ENCODE data around the gene MDFI.

MDFI gene

DNA sequence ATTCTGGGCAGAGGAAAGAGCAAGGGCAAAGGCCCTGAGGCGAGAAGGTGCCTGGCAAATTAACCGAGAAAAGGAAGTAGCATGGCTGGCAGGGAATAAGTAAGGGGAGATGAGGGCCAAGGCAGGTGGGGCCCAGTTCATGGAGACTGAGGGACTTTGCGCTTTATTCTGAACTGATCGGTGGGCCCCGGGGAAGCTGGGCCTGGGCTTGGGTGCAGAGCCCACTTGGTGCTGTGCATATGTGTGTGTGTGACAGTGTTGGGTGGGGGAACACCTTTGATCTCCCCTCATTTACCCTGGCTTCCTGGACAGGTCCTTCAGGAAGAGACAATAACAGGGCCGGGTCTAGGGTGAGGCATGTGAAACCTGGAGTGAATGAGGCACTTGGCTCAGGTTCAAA, 2.9 kb upstream of the MDFI start:
- no peak for DNase-seq

DNA sequence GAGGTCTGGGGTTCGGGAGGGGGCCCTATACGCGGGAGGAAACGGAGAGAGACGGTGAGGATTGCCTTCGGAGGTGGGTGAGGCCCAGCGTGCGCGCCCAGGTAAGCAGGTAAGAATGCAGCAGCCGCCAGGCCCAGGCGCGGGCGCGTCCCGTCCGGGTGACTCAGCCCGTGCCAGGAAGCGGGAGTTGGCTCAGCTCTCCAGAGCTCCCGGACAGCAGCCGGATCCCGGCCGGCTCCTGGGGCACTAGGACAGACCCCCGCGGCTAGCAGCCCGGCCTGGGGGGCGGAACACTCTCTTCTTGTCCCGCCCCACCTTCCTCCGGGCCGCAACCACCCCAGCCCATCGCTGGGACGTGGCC, 1.5 kb upstream of the MDFI start:
- no peak for DNase-seq

DNA sequence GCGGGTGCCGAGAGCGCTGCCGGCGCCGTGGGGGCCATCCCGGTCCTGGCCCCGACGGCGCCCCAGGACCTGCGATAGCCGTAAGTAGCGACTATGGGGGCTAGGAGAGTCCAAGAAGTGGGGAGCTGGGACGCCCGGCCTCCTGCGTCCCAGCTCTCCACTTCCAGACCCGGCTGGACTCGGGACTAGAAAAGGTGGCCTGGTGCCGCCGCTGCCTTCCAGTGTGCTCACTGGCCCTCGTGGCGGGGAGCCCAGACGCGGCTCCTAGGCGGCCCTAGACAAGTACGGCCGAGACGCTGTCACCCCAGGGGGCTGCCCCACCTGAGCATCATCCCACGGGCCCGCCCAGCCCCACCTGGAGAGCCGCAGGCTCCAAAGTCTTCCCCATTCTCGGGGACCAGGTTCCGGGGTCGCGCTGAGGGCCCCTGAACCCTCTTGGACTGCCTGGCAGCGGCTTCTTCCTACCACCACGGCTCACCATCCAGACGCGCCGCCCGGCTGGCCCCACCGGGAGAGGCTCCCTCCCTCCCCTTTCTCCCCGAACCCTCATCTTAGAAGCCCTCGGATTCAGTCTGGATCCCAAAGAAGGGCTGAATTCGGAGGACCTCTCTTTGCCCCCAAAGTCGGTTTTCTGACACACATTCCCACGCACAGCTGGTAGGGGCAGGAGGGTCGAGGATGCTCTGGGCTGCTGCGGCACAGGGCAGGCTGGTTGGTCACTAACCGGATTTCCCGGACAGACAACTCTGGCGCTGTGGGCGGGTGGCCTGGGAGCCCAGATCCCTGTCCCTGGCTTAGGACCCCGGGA, 870 bp upstream of the MDFI start:
- no peak for DNase-seq

DNA sequence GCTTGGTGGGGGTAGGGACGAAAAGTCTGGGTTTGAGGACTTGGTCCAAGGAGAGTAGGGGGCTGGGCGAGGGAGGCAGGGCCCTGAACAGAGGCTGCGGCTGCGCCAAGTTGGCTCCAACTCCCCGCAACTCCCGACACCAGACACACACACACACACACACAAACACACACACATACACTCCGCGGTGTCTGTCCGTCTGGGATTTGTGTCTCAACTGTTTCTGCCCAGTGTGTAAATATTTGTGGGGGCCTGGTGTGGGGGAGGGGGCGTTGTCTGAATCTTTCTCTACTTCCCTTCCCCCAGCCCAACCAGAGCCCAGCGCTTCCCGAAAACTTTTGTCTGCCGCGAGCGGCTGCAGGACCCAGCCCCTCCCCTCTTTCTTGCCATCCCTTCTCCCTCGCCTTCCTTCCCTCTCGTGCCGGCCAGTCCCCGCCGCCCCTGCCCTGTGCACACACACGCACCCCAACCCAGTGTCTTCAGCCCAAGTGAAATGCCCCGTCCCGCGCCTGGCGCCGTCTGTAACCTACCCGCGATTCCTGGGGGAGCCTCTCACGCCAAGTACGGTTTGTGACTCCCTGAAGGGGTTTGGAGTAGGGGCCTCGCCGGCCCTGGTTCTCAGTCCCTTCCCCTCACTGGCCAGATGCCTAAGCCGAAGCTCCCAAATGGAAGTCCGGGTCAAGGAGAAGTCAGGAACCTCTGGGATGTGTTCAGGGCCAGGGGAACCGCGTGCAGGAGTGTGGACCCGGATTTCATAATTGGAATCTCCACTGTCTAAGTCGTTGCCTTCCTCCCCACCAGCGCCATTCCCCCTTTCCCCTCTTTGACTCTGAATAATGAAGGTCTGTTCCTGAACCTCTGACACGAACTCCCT, 904 bp downstream of the MDFI start:
- no peak for DNase-seq

DNA sequence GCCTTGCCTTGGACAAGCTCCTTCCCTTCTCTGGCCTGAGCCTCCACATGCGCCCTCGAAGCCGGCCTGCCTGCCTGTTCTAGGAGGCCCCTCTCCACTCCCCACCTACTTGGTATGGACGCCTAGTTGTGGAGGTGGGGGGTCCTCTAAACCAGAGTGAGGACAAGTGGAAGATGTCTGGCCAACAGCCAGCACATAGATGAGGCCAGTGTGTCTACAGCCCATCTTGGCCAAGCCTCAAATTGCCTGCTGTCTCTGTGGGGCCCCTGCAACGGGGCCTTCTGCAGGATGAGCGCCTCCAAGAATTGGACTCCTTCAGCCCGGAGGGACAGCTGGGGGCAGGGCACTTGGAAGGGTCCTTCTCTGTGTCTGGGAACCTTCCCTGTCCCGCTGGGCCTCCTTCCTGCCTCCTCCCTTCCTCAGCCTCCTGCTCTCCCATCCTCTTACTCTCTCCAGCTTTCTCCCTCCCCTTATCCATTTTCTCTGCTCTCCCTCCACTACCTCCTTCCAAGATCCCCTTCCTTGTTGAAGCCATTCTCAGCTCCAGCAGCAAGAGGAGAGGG, 1.6 kb downstream of the MDFI start:
- no peak for DNase-seq

DNA sequence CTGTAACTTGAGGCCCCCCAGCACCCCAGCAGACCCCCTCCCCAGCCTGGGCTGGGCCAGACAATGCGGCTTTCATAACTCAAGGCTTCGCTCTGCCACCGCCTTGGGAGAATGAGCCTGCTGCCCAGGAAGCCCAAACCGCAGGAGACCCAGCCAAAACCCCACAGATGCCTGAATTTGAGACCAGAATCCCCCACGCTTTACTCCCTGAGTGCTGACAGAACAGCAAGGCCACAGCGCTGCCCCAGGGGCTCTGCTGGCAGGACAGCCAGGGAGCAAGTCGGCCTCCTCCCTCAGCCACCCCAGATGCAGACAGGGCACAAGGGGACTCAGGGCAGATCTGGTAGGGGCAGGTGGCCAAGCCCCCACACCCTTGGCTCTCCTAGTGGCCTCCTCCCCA, 2.2 kb downstream of the MDFI start:
- DNase-seq, result no peak

DNA sequence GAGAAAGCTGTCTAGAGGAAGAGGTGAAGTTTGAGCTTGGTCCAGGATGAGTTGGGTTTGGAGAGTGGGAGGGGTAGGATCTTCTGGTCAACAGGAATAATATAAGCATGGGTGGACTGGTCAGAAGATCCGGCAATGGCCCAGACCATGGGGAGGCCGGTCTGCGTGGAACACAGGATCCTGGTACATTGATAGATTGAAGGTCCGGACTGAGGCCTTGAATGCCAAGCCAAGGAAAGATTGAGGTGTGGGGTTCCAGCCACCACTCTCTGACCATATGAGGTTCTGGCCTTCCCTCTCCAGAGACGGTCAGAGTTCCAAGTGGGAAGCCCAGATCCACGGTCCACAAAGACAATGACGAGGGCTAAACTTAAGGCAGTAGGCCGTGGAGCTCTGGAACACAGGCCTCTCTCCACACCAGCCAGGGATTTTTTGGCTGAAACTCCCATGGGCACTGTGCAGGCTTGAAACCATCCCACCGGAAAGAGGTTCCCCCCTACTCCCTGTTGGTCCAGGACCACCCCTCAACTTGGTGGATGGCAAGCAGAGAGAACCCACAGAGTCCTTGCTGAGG, 3.2 kb downstream of the MDFI start:
- DNase-seq, result no peak

DNA sequence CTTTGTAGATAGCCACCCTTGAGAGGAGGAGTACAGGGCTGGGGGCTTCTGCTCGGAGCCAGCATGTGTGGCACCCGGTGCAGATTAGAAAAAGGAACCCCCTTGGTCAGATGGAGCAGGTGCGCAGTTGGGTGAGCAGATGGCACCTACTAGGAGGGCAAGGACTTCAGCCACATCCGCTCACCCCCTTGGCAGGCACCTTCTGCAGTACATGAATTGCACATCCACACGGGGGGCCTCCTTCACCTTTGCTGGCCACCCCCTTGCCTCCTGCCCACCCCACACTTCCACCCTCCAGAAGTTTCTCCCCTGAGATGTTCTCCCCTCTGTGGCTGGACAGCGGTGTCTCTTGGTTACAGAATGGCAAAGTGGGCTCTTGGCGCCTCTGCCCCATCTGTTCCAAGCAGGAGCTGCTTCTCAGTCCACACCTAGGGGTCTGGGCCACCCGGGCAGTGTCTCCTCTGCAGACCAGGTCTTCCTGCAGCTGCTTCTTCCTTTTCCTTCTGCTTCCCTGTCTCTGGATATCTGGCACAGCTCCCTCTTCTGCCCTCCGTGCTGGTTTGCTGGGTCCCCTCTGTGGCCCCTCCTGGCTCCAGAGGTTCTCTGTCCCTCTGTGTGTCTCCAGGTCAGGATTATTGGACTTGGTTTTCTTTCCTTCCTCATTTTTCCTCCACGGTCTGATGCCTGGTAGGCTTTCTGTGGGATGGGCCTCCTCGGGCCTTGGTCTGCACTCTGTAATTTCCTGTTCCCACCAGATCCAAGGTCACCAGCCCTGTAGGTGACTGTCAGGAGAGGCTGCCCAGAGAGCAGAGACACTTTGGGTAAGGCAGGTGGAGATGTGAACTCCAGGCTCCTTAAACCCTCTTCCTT, 4.1 kb downstream of the MDFI start:
- peak; percentile 51 for DNase-seq

DNA sequence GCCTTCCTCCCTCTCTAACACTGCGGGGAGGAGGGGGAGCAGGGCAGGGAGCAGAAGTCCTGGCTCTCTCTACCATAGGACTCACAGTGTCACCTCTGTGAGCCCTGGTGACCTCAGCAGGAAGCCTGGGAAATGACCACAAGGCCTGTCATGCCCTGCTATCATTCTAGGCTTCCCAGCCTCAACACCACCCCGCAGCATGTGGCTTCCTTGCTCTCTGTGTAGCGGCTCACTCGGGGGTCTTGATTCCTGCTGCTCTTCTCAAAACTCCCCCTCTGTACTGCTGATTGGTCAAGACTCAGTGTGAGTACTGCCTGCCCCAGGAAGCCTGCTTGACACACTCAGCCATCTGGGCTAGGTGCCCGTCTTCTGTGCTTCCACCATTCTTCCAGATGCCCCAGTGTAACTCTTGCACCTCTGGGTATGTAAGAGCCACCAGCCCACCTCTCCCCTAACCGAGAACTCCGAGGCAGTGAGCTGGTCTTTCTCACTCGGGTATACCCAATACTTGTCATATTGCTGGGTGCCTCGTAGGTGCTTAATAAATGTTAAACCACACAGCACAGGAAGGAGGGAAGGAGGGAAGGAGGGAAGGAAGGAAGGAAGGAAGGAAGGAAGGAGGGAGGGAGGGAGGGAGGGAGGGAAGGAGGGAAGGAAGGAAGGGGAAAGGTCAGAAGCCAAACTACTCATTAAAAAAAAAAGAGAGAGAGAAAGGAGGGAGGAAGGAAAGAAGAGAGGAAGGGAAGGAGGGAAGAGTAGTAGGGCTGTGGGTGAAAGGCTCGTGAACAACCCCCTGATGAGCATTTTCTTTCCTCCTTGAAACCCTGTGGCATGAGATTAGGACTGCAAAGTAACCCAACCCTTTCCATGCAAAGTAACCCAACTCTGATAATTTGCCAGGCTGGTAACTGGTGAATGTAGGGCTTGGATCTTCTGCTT, 5.0 kb downstream of the MDFI start:
- no peak for DNase-seq

DNA sequence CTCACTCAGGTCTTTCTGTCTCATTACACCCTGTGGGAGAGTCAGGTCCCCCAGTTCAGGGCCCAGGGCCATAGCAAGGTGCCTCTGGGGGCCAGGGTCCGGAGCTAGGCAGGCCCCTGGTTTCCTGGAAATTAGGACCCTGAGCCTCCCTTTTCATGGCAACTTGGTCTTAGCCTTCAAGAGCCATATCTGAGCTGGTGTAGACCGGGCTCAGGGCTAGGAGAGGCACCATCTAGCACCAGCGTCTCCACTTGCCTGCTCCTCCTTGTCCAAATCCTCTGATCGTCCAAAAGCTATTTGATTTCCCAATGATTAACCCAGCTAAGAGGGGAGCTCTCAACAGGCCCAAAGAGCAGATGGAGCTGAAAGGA, 5.6 kb downstream of the MDFI start:
- no peak for DNase-seq

DNA sequence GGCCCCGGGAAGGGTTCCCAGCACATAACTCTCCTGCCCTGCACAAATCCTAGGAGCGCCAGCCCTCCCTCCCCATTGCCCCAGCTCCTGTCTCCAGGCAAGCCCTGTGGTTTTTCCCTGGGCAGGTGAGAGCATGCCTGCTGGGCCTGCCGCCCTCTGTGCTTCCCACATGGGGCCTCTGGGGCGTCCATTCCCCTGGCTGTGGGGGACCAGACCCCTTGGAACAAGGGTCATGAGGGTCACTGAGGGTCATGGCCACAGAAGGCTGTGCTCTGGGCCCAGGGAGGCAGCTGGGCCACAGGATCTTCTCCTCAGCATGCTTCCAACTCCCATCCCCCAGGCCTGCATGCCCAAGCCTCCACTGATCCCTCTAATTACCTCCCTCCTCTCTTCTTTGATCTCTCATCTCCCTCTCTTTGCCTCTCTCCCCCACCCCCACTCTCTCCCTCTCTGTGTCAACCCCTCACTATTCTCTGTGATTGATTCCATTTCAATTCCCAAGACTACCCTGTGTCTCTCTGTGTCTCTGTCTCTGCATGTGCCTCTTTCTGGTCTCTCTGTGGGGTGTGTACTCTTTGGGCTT, 6.1 kb downstream of the MDFI start:
- no peak for DNase-seq

DNA sequence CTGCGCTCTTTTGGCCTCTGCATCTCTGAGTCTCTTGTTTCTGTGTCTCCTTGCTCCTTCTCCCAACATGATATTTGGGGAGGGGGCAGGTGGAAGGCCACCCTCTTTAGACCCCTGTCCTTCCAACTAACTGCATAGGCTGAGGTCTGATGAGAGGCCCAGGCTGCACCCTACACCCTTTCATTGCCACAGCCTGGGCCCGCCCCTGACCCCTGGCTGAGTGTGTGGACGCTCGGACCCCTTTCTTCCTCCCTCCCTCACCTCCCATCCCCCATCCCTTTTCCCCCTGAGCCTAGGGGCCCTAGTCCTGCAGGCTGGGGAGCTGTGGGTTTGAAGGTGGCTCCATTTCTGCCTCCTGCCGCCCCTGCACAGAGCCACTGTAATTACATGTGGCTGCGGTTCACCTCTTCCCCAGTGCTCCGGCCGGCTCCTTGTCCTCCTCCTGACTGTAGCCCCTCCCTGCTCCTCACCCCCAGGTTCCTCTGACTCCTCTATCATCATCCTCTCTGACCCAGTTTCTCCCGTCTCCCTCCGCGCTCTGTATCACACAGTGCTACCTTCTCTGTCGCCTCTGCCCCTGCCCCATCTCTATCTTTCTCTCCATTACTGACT, 6.8 kb downstream of the MDFI start:
- no peak for DNase-seq

DNA sequence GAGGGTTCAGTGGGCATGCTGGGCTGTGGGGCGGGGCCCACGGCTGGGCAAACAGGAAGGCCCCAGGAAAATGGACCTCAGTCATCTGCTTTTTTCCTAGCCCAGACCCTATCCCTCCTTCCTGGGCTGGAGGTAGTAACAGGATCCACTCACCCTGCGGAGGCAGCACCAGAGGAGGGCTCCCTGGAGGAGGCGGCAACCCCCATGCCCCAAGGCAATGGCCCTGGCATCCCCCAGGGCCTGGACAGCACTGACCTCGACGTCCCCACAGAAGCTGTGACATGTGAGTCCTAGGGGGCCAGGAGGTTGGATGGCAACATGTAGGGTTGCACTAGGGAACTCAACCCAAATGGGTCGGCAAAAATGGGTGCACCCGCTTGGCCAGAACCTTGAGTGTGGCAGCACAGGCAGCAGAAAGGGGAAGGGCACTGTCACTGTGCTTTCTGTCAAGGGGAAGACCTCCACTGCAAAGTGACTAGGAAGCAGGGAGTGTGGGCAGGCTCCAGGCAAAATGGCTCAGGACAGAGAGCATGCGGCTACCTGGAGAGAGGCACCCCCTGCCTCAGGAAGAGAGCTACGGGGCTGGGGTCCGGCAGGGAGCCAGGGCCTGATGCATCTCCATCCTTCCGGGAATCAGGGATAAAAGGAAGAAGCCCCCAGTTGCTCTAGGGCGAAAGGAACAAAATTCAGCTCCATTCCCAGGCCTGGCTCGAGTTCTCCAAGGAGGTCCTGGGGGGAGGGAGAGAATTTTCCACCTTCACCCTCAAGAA, 7.9 kb downstream of the MDFI start:
- no peak for DNase-seq

DNA sequence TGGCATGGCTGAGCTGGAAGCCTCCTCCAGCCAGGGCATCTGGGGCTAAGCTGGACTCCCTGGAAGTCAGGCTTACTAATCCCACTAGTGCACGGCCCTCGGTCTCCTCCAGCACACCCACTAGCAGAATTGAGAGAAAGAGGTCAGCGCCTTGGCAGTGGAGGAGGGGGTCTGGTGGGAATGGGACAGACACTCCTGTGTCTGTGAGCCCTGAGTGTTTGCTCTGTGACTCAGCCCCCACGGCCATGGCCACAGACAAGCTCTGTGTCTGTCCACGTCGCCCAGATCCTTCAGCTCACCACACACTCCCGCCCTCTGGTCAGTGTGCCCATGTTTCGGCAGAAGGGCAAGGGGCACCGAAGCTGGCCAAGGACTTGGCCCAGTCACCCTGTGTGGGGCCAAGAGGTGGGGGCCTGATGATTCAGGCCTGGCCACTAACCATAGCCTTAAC, 8.8 kb downstream of the MDFI start:
- no peak for DNase-seq

DNA sequence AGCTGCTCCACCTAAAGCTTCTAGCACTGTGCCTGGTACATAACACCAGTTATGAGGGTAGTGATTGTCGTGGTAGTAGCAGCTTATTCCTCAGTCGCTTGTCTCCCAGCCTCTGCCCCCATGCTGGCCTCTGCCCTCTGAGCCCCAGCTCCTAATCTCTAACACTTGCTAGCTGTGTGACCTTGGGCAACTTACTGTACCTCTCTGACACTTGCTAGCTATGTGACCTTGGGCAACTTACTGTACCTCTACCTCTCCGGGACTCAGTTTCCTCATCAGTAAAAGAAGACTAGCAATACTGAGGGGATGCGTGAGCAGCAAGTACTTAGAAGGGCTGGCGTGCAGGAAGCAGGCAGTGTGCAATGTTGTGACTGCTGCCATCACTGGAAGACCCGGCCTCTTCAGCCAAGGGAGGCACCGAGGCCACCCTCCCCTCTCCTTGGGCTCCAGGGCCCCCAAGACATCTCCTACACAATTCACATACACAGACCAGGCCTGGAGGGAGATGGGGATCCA, 9.9 kb downstream of the MDFI start:
- no peak for DNase-seq

DNA sequence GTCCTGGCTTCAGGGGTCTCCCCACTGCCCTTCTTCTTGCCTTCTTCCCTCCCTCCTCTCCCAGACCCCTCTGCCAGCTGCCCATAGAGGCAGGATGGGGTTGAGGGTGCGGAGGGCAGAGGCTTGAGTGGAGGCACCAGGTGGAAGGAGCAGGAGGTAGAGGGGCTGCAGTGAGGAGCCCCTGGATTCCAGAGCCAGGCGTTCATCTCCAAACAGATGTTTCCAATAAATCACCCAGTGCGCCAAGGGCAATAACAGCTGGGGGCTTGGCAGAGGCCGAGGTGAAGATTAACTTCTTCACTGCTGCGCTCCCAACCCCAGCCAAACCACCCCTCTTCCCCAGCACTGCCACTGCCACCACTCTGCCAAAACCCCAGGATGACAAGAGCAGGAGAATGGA, 10.7 kb downstream of the MDFI start:
- no peak for DNase-seq

DNA sequence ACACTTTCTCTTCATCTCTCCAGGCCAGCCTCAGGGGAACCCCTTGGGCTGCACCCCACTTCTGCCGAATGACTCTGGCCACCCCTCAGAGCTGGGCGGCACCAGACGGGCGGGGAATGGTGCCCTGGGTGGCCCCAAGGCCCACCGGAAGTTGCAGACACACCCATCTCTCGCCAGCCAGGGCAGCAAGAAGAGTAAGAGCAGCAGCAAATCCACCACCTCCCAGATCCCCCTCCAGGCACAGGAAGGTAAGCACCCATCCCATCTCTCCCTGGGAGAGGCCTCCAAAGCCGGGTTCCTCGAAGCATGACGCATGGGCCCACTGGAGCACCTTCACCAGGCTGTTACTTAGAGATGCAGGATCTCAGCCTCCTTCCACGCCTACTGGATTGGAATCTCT, 11.3 kb downstream of the MDFI start:
- no peak for DNase-seq

DNA sequence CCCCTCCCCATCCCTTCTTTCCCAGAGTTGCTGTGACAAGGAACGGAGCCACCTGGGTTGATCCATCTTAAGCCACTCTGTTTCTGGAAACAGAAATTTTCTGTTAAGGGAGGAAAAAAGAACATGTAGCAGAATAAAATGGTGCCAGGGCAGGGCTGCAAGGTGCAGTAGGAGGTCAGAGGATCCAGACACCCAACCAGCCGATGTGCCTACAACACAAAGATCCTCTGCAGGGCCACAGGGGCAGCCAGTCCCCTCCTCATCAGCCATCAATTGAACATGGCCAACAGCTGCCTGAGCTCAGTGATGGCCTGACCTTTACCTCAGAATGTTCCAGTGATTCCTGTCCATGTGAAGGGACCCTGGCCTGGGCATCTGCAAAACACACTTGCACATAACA, 11.9 kb downstream of the MDFI start:
- no peak for DNase-seq

DNA sequence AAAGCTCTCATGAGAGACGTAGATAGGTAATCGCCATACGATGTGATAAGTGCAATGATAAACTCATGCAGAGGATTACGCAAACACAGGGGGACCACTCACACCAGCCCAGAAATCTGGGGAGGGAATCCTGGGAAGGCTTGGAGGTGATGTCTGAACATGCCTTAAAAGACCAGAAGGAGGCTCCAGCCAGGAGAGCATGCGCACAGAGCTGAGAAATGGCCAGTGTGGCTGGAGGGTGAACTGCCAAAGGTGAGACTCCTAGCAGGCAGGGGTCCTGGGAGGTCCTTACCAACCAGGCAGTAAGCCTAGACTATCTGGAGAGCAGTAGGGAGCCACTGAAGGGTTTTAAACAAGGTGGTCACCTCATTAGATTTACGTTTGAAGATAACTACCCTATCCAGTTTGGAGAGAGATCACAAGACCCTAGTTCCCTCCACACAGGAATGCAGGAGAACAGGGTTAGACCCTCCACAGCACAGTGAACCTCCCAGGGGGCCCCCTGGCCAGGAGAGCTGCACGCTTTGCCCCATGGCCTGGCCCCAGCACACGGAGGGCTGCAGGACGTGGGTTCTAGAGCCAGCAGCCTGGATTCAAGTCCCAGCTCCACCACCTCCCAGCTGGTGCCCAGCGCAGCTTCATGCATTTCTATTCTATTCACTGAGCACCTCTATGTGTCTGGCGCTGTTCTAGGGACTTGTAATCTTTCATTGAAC, 13.1 kb downstream of the MDFI start:
- no peak for DNase-seq

All from NCI-H524 treated with DMSO at 0.1 percent for 48 hours (cell line).